Cardiac septum (tissue), 1 donor: ENCODE data around the gene FBXL7. TPM values are rescaled to one million over a fixed set of nuclear protein-coding genes. Genes with fewer than 3 reads are reported as not detected.
"Not testable (repeated sequence)": the region's sequence is repeated elsewhere in the genome, so short reads cannot be mapped to it uniquely, and the experiment has no call there.

ENCODE experiments used
- DNase-seq: peaks from one replicate; pipeline ENCODE4 v3.0.0-alpha.2; 2020; ENCODE audit warnings: low spot score
- intact Hi-C: fragments of 100-400 bp; cut with DNase I; formaldehyde crosslinking; loops from one replicate; pipeline ENCODE4 v1.14.0; 2022
- total RNA-seq: library from RNA; stranded (reverse); fragmentation: NEBNext Ultra II Directional; extraction: Animal tissue kit (Norgen Biotek cat#: 25700); gene quantifications from one replicate; pipeline ENCODE4 v1.2.1, GENCODE V29; 2021
- donor health status: DM: no; HTN: no; CAD: no.

Gene FBXL7
- total RNA-seq, 1 donor from 2014 or later: 26.2 TPM

DNA sequence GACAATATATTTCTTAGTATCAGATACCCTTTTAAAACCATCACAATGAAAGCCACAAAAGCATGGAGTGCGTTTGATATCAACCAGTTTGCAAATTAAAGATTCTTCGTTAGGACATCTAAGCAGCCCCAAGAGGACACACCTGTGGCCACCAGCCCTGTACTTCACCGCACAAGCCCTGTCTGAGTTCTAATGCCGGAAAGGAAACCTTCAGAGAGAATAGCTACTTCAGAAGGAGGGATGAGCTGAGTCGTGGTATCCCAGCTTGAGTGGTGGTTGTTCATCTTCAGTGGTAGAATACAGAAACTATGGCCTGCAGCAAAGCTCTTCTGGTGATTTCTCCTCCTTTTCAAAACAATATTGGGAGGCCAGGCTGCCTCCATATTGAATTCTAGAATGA is 319.6 kb downstream of the FBXL7 start:
- DNase-seq: no peak
- intact Hi-C loops: loop anchor here (5.0 to 10.0 kb wide), 2 partner anchors 175 to 317 kb away; partner anchors contain the start of gene FBXL7

DNA sequence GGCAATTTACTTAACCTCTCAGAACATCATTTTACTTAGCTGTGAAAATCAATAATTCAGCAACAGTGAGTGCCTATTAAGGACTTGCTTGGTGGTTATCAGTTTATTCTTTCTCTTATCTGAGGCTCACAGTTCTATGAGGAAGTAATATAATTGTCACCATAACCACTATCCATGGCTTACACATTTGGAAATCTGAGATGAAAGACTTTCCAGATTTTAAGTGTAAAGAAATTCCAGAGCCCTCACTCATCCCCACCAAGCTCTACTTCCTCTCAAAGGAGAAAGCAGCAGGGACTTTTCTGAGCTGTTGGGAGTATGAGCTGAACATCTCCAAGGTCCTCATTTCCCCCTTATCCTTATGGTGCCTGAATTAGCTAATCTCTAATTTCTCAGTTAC is 321.5 kb downstream of the FBXL7 start:
- intact Hi-C loops: loop anchor here (5.0 to 10.0 kb wide), 2 partner anchors 173 to 319 kb away; partner anchors contain the start of gene FBXL7
- no peak for DNase-seq

DNA sequence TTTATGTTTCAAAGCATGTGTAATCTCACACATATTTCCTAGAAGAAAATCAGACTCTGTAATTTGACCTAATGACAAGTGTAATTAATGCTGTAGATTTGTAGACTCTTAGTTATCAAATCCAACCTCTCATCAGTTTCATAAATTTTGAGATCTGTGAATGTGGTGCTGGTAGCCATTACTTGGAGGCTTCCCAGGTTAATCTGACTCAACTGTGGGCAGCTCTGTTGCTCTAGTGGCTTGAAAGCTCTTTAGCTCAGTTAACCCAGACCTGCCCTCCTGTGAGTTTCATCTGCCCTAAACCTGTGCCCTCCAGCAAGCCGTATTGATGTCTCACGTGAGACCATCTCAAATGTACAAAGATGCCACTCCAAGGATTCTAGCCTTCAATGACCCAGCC is 323.4 kb downstream of the FBXL7 start:
- intact Hi-C loops: loop anchor here (5.0 to 10.0 kb wide), 2 partner anchors 171 to 321 kb away; partner anchors contain the start of gene FBXL7
- no peak for DNase-seq

DNA sequence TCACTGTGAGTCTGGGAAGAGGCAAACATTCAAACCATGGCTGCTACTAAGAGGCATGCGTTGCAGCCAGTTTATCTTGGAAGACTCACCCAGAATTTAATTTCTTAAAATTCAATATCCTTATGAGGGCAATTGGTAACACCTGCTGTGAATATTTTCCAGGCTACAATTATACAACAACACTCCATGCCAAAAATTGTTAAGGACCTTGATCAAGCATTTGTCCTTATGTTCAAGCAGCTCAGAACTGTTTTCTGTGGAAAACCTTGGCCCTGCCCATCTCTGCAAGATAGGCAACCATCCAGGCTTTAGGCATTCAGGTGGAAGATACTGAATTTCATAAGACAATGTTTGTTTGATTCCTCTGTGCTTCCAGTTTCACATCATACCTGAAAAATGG is 327.8 kb downstream of the FBXL7 start:
- DNase-seq: no peak
- intact Hi-C loops: loop anchor here (10.0 kb wide), 1 partner anchor 167 kb away; no protein-coding TSS in a partner anchor

DNA sequence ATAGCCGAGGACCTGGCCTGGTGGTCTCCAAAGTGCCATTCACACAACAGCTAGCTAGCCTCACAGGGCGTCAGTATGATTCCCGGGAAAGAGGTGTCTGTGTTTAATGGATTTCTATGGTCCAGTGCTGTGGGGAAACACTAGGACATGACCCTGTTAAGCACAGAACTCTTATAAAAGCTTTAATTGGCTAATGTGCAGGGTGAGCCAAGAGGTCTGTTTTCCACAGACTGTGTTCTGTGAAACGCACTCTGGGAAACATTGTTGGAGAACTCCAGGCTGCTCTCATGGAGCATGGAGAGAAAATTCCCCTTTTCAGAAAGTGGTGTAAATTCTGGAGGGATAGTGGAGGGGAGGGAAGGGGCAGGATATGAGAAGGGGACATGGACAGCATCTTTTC is 331.4 kb downstream of the FBXL7 start:
- intact Hi-C loops: loop anchor here (10.0 kb wide), 2 partner anchors 467 to 623 kb away; no protein-coding TSS in a partner anchor
- no peak for DNase-seq

DNA sequence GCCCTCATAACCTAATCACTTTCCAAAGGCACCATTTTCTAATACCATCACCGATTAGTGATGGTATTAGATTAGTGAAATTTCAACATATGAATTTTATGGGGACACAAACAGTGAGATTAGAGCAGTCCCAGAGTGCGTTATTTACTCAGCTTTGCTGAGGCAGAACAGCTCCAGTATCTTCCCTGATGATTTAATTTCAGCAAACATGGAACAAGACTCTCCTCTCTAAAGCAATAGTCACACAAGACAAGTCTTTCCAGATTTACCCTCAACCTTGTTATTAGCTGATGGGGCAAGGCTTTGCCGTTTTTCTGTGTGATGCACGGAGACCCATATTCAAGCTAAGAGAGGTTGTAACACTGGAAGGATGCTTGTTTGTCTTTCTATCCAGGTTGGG is 333.4 kb downstream of the FBXL7 start:
- intact Hi-C loops: loop anchor here (10.0 kb wide), 2 partner anchors 469 to 621 kb away; no protein-coding TSS in a partner anchor

DNA sequence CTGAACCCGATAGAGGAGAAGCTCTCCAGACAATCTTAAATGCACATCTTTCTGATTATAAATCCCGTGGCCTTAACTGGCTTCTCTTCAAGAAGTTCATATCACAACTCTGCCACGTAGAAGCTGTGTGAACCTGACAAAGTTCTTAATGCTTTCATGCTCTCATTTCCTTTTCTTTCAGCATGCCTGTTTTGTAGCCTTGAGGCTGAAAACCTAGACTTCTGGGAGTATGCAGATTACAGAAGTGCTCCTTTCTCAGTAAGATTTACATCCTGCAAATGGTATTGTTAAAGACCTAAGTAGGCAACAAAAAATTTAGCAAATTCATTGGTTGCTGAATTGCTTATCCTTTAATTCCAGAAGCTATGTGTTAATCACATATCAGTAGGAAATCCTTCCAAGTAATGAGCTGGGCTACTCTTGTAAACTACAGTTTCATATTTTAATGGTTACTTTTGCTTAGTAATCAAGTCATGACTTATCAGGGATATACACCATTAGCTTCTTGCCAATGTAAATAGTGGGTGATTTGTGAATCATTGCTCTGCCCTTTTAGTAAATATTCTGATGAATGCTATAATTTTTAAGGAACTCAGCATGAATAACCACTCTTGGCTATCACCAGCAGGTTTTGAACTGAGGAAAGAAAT is 334.7 kb downstream of the FBXL7 start:
- DNase-seq: no peak
- intact Hi-C loops: loop anchor here (10.0 kb wide), 2 partner anchors 470 to 620 kb away; no protein-coding TSS in a partner anchor

More for the DNA sequence above, 333.4 kb downstream of the FBXL7 start:
- DNase-seq: no peak

DNA sequence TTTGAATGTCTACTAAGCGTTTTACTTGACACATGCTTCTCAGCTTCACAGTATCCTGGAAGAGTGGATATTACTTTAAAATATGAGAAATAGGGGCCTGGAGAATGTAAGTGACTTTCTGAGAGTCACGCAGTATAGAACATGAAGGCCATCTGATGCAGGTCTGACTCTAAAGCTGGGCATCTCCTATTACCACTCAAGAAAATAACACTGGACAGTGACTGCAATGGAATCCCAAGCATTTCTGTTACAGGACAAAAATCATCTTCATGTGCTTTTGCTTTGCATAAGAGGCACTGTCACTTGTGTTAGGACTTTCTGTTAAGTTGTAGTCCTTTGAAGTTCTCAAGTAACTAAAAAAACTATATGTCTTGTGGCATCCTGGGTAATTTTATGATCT is 335.5 kb downstream of the FBXL7 start:
- intact Hi-C loops: loop anchor here (10.0 kb wide), 2 partner anchors 471 to 619 kb away; no protein-coding TSS in a partner anchor
- DNase-seq: no peak

DNA sequence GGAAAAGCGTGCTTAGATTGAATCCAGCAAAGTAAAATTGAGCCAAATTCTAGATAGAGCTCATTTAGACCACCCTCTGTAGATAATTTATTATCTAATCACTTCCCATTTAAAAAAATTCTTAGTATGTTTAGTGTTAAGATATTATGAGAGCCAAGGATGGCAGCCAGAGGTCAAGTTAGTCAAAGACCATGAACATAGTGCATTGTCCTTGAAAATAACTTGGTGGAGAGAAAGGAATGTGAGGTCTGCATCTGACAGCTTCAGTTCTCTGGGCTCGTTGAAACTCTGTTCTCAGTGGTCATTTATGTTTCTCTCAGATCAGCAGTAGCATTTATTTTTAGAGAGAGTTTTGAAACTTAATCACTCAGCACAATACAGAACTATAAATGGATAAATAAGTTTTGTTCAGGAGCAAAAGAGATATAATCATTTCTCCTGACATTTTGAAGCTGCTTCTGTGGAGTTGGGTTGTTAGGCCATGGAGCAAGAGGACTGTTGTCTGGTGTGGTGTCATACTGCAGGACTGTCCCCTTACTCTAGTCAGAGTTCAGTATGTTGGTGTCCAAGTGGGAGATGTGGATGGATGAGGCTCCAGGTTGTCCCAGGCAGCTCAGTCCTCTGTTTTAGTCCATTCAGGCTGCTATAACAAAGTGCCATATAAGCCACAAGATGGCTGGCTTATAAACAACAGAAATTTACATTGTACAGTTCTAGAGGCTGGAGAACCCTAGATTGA is 337.7 kb downstream of the FBXL7 start:
- DNase-seq: no peak
- intact Hi-C loops: loop anchor here (10.0 kb wide), 2 partner anchors 473 to 617 kb away; no protein-coding TSS in a partner anchor

DNA sequence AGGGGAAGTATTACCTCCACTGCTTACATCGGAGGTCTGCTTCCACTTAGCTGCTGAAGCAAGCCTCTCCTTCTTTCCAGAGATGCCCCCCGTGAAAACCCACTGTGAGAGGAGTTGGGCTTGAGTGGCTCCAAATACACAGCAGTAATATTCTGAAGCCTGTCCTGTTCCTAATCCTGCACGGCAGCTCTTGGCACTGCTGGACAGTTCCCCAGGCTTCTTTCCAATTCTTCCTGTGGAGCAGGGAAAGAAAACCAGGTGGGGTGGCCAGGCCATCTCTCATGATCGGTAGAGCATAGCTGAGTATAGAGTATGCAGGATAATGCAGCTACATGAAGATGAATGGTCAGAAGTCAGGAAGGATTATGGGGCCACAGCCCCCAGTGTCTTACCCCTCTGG is 344.3 kb downstream of the FBXL7 start:
- intact Hi-C loops: no loop called here
- DNase-seq: no peak

DNA sequence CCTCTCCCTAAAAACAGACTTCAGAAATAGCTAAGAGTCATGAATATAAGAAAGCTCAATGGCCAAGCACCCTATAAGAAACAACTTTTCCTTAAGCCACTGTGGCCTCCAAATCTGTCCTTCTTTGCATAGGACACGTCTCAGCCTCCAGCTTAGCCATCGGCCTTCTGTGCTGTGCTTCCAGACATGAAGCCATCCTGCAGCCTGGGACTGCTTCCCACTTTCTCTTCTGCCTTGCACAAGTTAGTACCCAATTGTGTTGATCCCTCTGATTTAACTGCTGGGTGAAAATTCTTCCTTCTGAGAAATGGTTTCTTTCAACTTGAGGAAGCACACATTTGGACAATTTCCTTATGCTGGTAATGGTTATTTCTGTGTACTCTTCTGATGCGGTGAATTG is 344.9 kb downstream of the FBXL7 start:
- intact Hi-C loops: no loop called here

DNA sequence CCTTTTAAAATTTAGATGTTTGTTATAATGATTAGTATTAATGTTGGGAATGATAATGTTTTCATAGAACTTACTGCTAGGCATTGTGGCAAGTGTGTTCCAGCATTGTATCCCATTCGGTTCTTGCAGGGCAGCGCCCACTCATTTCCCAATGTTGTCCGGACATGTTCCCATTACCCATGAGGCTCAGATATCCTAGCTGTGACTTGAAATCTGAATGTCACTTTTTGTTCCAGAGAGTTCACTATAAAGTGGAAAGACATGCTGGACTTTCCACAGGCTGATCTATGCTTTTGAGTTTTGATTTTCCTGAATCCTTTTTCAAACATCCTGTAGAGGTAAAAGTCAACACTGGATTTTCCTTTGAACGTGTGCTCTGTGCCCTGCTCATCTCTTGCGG is 350.6 kb downstream of the FBXL7 start:
- intact Hi-C loops: no loop called here
- DNase-seq: no peak

More for the DNA sequence above, 344.9 kb downstream of the FBXL7 start:
- no peak for DNase-seq

DNA sequence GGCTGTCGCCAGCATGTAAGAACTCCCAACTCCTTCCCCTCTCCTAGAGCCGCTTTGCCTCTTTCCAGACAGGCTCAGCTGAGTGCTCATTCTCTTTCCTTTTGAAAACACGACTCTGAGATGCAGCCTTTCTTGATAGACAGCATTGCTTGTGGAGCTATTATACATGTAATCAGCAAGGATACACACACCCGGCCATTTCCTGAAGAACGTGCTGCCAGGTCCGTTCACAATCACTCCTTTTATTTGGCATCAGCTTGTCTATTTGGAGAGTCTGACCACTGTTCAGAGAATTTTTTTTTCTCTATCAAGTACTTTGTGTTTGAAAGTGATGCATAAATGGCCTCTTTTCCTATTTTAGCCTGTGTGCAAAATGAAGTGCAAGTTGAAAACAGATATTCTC is 351.0 kb downstream of the FBXL7 start:
- intact Hi-C loops: no loop called here
- no peak for DNase-seq

DNA sequence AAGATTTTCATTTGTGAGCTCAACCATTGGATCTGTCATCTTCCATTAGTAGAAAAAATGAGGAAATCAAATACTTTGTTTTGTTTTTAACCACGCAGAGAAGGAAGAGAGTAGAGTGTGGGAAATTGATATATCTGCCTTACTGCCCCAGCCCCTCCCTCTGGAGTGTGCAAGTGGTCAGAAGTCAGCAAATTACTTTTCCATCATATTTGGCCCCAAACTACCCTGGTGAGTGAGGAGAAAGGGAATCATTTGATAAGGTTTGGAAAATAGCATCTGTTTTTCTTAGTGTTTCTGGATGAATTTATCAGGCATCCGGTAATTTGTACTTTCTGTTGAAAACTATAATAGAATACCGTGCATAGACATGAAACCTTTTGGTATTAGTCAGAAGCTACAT is 352.2 kb downstream of the FBXL7 start:
- intact Hi-C loops: no loop called here
- no peak for DNase-seq

DNA sequence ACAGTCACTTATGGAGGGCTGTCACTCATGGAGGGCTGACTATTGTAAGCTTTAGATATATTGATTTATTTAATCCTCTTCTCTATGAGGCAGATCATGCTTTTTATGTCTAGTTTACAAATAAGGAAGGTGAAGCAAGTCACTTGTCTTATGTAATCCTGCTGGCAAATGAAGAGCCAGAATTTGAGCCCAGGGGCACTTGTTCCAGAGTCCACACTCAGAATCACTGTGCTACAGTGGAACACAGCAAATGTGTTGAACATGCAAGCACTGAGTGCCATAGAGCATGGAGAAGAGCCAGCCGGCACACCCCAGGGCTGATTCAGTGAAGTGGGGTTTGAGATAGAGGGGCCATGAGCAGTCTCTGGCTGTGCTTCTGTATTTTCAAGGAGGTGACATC is 353.0 kb downstream of the FBXL7 start:
- intact Hi-C loops: no loop called here
- DNase-seq: no peak

DNA sequence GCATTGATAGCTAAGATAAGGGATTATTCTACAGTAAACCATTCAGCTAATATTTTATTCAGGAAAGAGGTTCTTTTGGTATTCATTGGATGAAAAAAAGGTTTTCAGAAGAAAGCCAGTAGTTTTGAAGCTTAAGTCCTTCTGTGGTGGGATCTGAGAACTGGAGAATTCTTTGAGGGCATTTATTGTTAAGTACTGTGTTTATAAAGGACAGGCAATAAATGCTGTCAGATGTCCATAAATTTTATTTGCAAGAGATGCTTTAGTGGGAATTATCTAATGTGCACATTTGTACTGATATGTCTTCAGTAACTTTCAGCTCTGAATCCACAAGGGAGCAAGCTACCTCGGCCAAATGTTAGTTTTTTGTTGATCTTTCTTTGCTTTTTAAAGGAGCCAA is 358.3 kb downstream of the FBXL7 start:
- intact Hi-C loops: no loop called here
- DNase-seq: no peak

DNA sequence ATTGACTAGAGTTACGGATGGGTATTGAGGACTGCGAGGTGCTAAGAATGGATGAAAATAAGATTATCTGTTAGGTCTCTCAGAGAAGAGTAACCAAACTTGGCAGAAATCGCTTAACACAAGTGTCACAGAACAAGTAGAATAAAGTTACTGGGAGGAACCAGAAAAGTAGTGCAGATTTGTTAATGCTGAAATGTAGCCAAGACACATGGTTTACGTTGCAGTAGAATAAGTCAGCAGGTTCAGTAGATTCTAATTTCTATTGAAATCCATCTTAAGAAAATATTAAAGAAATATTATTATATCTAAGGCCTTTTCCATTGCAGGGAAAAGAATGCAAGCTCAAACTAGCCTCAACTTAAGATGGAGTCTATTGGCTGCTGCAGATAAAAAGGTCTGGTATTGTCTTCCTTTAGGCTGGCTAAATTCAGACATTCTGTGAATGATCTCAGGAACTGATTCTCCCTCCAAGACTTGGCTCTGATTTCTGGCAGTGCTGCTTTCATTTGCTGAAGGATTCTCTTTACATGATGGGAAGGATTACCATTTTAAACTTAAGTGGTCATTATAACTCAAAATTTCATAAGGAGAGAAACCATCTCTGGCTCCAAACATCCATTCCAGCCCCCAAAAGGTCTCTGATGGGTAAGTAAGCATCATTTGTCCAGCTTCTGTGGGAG is 364.7 kb downstream of the FBXL7 start:
- no peak for DNase-seq
- intact Hi-C loops: no loop called here

DNA sequence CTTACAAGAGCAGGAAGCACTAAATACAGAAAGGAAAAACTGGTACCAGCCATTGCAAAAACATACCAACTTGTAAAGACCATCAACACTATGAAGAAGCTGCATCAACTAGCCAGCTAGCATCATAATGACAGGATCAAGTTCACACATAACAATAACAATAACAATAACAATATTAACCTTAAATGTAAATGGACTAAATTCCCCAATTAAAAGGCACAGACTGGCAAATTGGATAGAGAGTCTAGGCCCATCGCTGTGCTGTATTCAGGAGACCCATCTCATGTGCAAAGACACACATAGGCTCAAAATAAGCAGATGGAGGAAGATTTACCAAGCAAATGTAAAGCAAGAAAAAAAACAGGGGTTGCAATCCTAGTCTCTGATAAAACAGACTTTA is 372.3 kb downstream of the FBXL7 start:
- intact Hi-C loops, DNase-seq: not testable (repeated sequence)

DNA sequence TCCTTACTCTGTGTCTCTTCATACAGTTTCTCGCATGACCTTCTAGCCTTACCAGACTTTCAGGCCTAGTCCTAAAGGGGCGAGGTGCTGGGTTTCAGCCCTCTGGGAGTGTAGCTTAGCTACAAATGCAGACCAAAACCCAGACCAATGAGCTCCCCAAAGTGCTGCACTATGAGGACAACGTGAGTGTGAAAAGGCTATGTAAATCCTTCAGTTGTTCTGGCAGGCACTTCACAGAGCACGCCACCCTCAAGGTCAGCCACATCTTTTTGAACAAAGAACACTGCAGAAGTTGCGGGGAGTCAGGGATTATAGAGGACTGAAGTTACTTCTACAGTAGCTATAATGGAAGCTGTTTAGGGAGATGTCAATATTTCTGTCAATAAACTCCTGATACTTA is 377.9 kb downstream of the FBXL7 start:
- no peak for DNase-seq
- intact Hi-C loops: no loop called here

DNA sequence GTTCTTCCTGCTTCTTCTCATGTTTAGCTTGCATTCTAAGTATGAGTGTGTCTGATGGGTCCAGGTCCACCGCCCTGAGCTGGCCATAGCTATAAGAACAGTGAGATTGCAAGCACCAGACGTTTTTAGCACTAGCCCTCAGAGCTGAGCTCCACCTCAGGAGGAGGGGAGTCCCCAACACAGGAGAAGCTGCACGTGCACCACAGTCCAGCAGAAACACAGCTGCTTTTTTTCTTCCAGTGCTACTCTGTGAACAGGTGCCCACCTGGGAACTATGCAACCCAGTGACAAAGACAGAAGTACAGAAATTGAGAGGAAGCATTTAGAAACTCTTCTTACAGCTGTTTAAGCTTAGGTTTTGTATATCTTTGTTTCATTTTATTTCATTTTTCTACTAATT is 380.2 kb downstream of the FBXL7 start:
- intact Hi-C loops: no loop called here
- DNase-seq: no peak
